Neutrophil (primary cell): ENCODE measurements around the gene ENDOV.

Source experiments
- H3K27ac ChIP-seq: fragments of 200-600 bp; sonication (generic); 2 replicates; pipeline ENCODE4 v1.5.1; 2016; ENCODE audit warnings: mild to moderate bottlenecking, moderate library complexity
- H3K27me3 ChIP-seq: fragments of 200-600 bp; sonication (generic); 2 replicates; pipeline ENCODE4 v1.6.0; 2016; ENCODE audit warnings: mild to moderate bottlenecking
- H3K36me3 ChIP-seq: fragments of 200-600 bp; sonication (generic); 2 replicates; pipeline ENCODE4 v1.5.1; 2017
- H3K4me1 ChIP-seq, 2 experiments: fragments of 200-600 bp in 1 of 2; sonication (generic) in 1 of 2; 1 replicate in 1 of 2; 2 replicates in 1 of 2; pipeline versions ENCODE4 v1.5.1 to v1.6.1; 2013 to 2016; ENCODE audit warnings: low read depth in 1 of 2, low read length in 1 of 2, mild to moderate bottlenecking in 1 of 2, moderate library complexity in 1 of 2; ENCODE audit not compliant: control insufficient read depth in 1 of 2, insufficient read depth in 1 of 2
- H3K4me3 ChIP-seq, 2 experiments: fragments of 200-600 bp in 1 of 2; sonication (generic) in 1 of 2; 1 replicate in 1 of 2; 2 replicates in 1 of 2; pipeline ENCODE4 v1.5.1; 2013 to 2016; ENCODE audit warnings: low read depth in 1 of 2, low read length in 1 of 2, mild to moderate bottlenecking in 1 of 2, moderate library complexity in 1 of 2
- H3K9me3 ChIP-seq: fragments of 200-600 bp; sonication (generic); 2 replicates; pipeline ENCODE4 v1.5.1; 2016
- TF ChIP-seq, protein P1 (sequence below): fragments of 200-600 bp; sonication (generic); IDR thresholded peaks from 2 replicates; pipeline ENCODE4 v1.5.1; 2016; ENCODE audit warnings: antibody characterized with exemption

The ENDOV gene

DNA sequence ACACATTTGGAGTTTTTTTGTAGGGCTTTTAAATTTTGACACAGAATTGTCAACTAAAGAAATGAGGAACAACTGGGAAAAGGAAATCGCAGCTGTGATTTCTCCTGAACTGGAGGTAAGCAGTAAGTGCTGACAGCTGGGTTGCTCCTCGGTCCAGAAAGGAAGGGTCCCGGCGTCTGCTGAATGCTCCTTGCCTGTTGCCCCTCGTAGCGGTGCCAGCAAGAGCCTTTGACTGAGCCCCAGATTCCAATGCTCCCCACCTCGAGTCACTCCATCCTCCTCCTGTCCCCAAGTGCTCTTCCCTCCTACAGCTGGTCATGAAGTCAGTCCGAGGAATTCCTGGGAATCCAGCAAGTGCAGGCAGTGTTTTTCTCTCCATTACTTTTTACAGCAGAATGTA lies 32.0 kb upstream of the ENDOV start:
- H3K27me3 ChIP-seq = no peaks in the 10 kb centered on the region
- H3K9me3 ChIP-seq = no peaks in the 10 kb centered on the region
- TF ChIP-seq, protein P1, sequence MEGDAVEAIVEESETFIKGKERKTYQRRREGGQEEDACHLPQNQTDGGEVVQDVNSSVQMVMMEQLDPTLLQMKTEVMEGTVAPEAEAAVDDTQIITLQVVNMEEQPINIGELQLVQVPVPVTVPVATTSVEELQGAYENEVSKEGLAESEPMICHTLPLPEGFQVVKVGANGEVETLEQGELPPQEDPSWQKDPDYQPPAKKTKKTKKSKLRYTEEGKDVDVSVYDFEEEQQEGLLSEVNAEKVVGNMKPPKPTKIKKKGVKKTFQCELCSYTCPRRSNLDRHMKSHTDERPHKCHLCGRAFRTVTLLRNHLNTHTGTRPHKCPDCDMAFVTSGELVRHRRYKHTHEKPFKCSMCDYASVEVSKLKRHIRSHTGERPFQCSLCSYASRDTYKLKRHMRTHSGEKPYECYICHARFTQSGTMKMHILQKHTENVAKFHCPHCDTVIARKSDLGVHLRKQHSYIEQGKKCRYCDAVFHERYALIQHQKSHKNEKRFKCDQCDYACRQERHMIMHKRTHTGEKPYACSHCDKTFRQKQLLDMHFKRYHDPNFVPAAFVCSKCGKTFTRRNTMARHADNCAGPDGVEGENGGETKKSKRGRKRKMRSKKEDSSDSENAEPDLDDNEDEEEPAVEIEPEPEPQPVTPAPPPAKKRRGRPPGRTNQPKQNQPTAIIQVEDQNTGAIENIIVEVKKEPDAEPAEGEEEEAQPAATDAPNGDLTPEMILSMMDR = no peak
- H3K4me3 ChIP-seq = no peak overlapping the region
- peaks cover 100% of the 10 kb centered on the region for H3K36me3 ChIP-seq
- no peaks in the 10 kb centered on the region for H3K4me1 ChIP-seq
- no peak overlapping the region for H3K27ac ChIP-seq

DNA sequence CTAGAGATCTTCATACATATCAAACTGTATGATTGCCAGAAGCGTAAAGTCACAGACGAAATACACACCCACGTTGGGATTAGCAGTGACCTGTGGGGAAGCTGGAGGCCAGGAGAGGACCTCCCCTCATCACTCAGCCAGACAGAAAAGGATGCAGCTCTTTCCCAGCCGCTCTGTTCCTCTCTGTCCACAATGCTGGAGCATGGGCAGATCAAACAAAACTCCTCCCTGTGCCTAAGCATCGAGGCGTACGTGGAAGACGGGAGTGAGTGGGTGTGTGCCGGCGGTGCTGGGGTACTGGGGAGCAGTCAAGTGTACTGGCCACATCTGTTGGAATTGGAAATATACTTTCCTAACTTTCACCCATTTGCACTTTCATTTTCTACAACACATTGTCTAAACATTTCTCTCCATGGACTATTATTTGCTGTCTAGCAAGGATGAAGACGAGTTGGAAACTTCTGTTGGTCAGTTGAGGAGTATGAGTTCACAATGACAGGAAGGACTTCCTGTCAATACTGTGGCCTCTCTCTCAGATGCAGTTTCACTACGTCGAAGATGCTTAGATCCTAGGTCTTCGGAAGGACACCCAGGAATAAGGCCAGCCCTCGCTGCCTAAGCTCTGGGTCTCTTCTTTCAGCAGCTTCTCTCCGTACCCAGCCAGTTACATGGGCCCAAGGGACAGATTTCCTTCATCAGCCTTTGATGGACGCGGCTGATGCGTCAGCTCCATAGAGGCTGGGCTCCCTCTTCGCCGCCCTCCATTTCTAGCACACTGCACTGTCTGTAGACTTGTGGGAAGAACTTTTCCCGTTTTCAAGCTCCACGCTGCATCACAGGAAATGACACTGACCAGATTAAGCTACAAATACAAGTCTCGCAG lies 30.6 kb upstream of the ENDOV start:
- Histone ChIP-seq H3K27ac (no peak overlapping the region), H3K4me1 (no peaks in the 10 kb centered on the region), H3K9me3 (no peaks in the 10 kb centered on the region), H3K27me3 (no peaks in the 10 kb centered on the region), H3K36me3 (peaks cover 100% of the 10 kb centered on the region), H3K4me3 (no peak overlapping the region)
- TF ChIP-seq, protein P1 = no peak

DNA sequence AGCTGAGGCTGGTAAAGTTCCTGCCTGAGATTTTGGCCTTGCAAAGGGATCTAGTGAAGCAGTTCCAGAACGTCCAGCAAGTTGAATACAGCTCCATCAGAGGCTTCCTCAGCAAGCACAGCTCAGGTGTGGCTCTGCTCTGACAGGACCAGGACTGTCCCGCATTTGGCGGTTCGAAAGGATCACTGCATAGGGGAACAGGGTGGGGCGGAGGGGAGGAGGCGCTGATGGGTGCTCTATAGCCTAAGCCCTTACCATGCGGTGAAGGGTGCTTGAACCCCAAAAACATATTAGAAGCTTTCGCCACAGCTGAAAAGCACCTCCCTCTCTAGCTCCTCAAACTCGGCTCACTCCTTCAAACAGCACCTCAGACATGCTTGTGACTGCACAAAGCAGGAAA lies 29.9 kb upstream of the ENDOV start:
- TF ChIP-seq, protein P1 = no peak
- no peak overlapping the region for H3K4me3 ChIP-seq
- no peak overlapping the region for H3K27ac ChIP-seq
- H3K27me3 ChIP-seq = no peaks in the 10 kb centered on the region
- H3K9me3 ChIP-seq = no peaks in the 10 kb centered on the region
- H3K36me3 ChIP-seq = peaks cover 100% of the 10 kb centered on the region
- H3K4me1 ChIP-seq = no peaks in the 10 kb centered on the region

DNA sequence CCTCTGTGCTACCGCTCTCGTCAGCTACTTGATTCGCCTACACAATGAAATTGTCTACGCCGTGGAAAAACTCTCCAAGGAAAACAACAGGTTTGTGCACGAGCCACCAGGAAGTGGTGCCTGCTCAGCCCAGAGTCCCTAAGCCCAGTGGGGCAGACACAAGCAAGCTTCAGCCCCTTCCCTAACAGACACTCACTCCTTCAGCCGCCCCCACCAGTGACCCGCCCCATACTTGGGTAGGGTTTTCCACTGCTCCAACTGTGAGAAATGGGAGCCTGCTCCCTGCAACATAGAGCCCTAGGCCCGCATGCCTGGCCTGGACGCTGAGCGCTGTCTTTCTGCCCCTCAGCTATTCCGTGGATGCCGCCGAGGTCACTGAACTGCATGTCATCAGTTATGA lies 28.6 kb upstream of the ENDOV start:
- TF ChIP-seq, protein P1 = no peak
- Histone ChIP-seq H3K36me3 (peaks cover 100% of the 10 kb centered on the region), H3K27me3 (no peaks in the 10 kb centered on the region)

DNA sequence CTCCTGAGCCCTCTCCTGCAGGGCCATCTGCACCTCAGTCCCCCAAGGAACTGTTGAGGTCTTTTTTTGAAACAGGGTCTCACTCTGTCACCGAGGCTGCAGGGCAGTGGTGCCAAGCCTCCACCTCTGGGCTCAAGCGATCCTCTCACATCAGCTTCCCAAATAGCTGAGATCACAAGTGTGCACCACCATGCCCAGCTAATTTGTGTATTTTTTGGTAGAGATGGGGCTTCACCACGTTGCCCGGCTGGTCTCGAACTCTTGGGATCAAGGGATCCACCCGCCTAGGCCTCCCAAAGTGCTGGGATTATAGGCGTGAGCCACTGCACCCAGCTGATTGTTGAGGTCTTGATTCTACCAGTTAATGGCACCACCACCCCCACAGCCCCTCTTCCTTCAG lies 27.9 kb upstream of the ENDOV start:
- Histone ChIP-seq H3K4me1 (no peaks in the 10 kb centered on the region), H3K4me3 (no peak overlapping the region), H3K27ac (no peak overlapping the region), H3K36me3 (peaks cover 100% of the 10 kb centered on the region), H3K9me3 (no peaks in the 10 kb centered on the region), H3K27me3 (no peaks in the 10 kb centered on the region)
- TF ChIP-seq, protein P1 = no peak

More for the DNA sequence above, 28.6 kb upstream of the ENDOV start:
- H3K4me1 ChIP-seq = no peaks in the 10 kb centered on the region
- no peak overlapping the region for H3K27ac ChIP-seq
- H3K4me3 ChIP-seq = no peak overlapping the region
- H3K9me3 ChIP-seq = no peaks in the 10 kb centered on the region
